Measurements from ENCODE around the gene BPI.
"Not testable (repeated sequence)": the region's sequence is repeated elsewhere in the genome, so short reads cannot be mapped to it uniquely, and the experiment has no call there.

The BPI gene

DNA sequence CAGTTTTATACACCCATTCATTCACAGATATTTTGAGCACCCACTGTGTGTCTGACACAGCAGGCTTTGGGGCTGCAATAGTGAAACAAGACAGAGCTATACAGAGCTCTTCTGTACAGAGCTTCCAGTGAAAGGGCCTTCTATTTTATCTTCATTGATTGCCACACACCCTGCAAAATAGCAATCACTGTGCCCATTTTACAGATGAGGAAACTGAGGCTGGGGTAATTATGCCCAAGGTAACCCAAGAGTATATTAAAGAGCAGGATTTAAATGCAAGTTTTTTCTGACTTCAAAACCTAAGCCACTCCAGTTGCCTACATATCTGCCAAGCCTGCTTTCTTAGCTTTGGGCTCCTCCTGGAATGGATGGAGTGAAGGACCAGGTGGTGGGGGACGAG is 4.5 kb downstream of the BPI start:
- ATAC-seq (ENCODE audit: low read depth) (no peak), DNase-seq (ENCODE audit: low spot score) (no peak)
- Histone ChIP-seq H3K36me3 (ENCODE audit: low read depth) (no peaks in the 10 kb centered on the region), H3K4me1 (ENCODE audit: insufficient read depth, poor library complexity, severe bottlenecking) (no peaks in the 10 kb centered on the region), H3K9me3 (ENCODE audit: severe bottlenecking) (no peaks in the 10 kb centered on the region), H3K27me3 (ENCODE audit: insufficient read depth, poor library complexity, severe bottlenecking) (no peaks in the 10 kb centered on the region), H3K4me3 (ENCODE audit: severe bottlenecking) (no peak overlapping the region), H3K27ac (ENCODE audit: poor library complexity, severe bottlenecking) (no peak overlapping the region)
- TF ChIP-seq, protein P1, sequence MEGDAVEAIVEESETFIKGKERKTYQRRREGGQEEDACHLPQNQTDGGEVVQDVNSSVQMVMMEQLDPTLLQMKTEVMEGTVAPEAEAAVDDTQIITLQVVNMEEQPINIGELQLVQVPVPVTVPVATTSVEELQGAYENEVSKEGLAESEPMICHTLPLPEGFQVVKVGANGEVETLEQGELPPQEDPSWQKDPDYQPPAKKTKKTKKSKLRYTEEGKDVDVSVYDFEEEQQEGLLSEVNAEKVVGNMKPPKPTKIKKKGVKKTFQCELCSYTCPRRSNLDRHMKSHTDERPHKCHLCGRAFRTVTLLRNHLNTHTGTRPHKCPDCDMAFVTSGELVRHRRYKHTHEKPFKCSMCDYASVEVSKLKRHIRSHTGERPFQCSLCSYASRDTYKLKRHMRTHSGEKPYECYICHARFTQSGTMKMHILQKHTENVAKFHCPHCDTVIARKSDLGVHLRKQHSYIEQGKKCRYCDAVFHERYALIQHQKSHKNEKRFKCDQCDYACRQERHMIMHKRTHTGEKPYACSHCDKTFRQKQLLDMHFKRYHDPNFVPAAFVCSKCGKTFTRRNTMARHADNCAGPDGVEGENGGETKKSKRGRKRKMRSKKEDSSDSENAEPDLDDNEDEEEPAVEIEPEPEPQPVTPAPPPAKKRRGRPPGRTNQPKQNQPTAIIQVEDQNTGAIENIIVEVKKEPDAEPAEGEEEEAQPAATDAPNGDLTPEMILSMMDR (IDR thresholded peaks at IDR 0.05; ENCODE audit: poor library complexity, severe bottlenecking): no peak

DNA sequence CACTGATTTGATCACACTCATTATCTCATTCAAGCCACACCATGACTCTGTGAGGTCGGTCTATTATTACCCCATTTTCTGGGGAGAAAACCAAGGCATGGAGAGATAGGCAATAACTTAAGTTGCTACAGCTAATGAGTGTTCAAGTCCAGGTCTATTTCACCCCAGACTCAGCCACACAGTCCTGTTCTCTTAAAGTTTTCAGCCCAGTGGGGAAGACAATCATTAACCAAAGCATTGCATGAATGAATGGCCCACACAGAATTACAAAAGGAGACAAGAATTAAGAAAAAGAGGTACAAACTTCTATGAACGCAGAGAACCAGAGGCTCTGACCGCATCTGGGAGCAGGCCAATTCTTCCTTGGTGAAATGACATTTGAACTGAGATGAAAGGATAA is 7.1 kb downstream of the BPI start:
- Histone ChIP-seq H3K27me3 (ENCODE audit: insufficient read depth, poor library complexity, severe bottlenecking) (no peaks in the 10 kb centered on the region), H3K9me3 (ENCODE audit: severe bottlenecking) (no peaks in the 10 kb centered on the region), H3K4me3 (ENCODE audit: severe bottlenecking) (no peak overlapping the region), H3K27ac (ENCODE audit: poor library complexity, severe bottlenecking) (no peak overlapping the region), H3K36me3 (ENCODE audit: low read depth) (no peaks in the 10 kb centered on the region), H3K4me1 (ENCODE audit: insufficient read depth, poor library complexity, severe bottlenecking) (no peaks in the 10 kb centered on the region)
- DNase-seq (ENCODE audit: low spot score) (no peak), ATAC-seq (ENCODE audit: low read depth) (no peak)
- TF ChIP-seq, protein P1 (IDR thresholded peaks at IDR 0.05; ENCODE audit: poor library complexity, severe bottlenecking): no peak

DNA sequence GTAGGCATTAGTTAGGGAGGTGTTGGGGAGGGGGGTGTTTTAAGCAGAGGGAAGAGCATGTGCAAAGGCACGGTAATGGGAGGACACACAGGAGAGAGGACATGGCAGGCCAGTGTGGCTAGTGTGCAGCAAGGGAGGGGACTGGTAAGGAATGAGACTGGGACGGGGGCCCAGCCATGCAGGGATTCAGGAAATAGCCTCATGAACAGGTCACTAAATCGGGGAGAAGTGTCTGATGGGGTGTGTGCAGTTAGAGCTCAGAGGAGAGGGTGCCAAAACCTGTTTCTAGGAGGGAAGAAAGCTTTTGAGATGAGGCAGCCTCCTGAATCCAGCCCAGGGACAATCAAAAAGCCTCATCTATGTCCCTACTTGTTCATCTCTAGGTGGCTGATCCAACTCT is 7.5 kb downstream of the BPI start:
- H3K27me3 ChIP-seq (ENCODE audit: insufficient read depth, poor library complexity, severe bottlenecking): no peaks in the 10 kb centered on the region
- no peak overlapping the region for H3K27ac ChIP-seq (ENCODE audit: poor library complexity, severe bottlenecking)
- H3K36me3 ChIP-seq (ENCODE audit: low read depth): no peaks in the 10 kb centered on the region
- ATAC-seq (ENCODE audit: low read depth): no peak
- H3K9me3 ChIP-seq (ENCODE audit: severe bottlenecking): no peaks in the 10 kb centered on the region
- no peak for DNase-seq (ENCODE audit: low spot score)
- no peak overlapping the region for H3K4me3 ChIP-seq (ENCODE audit: severe bottlenecking)
- H3K4me1 ChIP-seq (ENCODE audit: insufficient read depth, poor library complexity, severe bottlenecking): no peaks in the 10 kb centered on the region
- TF ChIP-seq, protein P1 (IDR thresholded peaks at IDR 0.05; ENCODE audit: poor library complexity, severe bottlenecking): no peak

DNA sequence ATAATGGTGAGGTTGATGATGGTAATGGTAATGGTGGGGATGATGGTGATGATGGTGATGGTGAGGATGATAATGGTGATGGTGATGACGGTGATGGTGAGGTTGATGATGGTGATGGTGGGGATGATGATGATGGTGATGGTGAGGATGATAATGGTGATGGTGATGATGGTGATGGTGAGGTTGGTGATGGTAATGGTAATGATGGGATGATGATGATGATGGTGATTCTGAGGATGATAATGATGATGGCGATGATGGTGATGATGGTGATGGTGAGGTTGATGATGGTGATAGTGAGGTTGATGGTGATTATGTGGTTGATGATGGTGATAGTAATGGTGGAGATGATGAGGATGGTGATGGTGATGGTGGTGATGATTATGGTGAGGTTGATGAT is 9.7 kb downstream of the BPI start:
- no peak for ATAC-seq (ENCODE audit: low read depth)
- H3K4me1 ChIP-seq (ENCODE audit: insufficient read depth, poor library complexity, severe bottlenecking): no peaks in the 10 kb centered on the region
- H3K4me3 ChIP-seq (ENCODE audit: severe bottlenecking): no peak overlapping the region
- no peaks in the 10 kb centered on the region for H3K27me3 ChIP-seq (ENCODE audit: insufficient read depth, poor library complexity, severe bottlenecking)
- no peak for DNase-seq (ENCODE audit: low spot score)
- no peak overlapping the region for H3K27ac ChIP-seq (ENCODE audit: poor library complexity, severe bottlenecking)
- no peaks in the 10 kb centered on the region for H3K9me3 ChIP-seq (ENCODE audit: severe bottlenecking)
- TF ChIP-seq, protein P1 (IDR thresholded peaks at IDR 0.05; ENCODE audit: poor library complexity, severe bottlenecking): no peak
- no peaks in the 10 kb centered on the region for H3K36me3 ChIP-seq (ENCODE audit: low read depth)

DNA sequence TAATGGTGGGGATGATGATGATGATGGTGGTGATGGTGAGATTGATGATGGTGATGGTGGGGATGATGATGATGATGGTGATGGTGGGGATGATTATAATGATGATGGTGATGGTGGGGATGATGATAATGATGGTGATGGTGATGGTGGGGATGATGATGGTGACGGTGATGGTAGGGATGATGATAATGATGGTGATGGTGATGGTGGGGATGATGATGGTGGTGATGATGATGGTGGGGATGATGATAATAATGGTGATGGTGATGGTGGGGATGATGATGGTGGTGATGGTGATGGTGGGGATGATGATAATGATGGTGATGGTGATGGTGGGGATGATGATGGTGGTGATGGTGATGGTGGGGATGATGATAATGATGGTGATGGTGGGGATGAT is 10.4 kb downstream of the BPI start:
- not testable (repeated sequence) for ATAC-seq (ENCODE audit: low read depth); DNase-seq (ENCODE audit: low spot score); H3K9me3 ChIP-seq (ENCODE audit: severe bottlenecking); H3K4me1 ChIP-seq (ENCODE audit: insufficient read depth, poor library complexity, severe bottlenecking); H3K27ac ChIP-seq (ENCODE audit: poor library complexity, severe bottlenecking); H3K4me3 ChIP-seq (ENCODE audit: severe bottlenecking); H3K27me3 ChIP-seq (ENCODE audit: insufficient read depth, poor library complexity, severe bottlenecking); H3K36me3 ChIP-seq (ENCODE audit: low read depth)
